Stimulated activated CD4-positive, alpha-beta T cell treated with anti-CD3 and anti-CD28 coated beads, TNF-alpha, amount 100 ng/mL, for 48 hours (primary cell): Measurements from ENCODE around the gene APOE.
"Not testable (repeated sequence)": the region's sequence is repeated elsewhere in the genome, so short reads cannot be mapped to it uniquely, and the experiment has no call there.

Source experiments
- DNase-seq, 3 donors: peaks; one replicate each; pipeline ENCODE4 v3.0.0-alpha.2; 2020; ENCODE audit warnings: low read depth in 3 of 3

Gene APOE

GRCh38 chr19:44905437-44906160 lies at the start of gene APOE:
Gene APOE (plus strand): TSS chr19:44905796. CDS start chr19:44906625, 829 bp downstream.
- DNase-seq, result no peak

- DNase-seq, result no peak
Measured at GRCh38 chr19:44856421-44857083, 49.0 kb upstream of the APOE start.

- DNase-seq, result no peak
Measured at GRCh38 chr19:44857837-44858236, 47.8 kb upstream of the APOE start.

DNA sequence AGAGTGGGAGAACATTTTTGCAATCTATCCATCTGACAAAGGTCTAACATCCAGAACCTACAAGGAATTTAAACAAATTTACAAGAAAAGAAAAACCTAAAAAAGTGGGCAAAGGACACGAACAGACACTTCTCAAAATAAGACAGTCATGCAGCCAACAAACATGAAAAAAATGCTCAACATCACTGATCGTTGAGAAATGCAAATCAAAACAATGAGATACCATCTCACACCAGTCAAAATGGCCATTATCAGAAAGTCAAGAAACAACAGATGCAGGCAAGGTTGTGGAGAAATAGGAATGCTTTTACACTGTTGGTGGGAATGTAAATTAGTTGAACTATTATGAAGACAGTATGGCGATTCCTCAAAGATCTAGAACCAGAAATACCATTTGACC lies 44.0 kb upstream of the APOE start:
- DNase-seq, result not testable (repeated sequence)

DNA sequence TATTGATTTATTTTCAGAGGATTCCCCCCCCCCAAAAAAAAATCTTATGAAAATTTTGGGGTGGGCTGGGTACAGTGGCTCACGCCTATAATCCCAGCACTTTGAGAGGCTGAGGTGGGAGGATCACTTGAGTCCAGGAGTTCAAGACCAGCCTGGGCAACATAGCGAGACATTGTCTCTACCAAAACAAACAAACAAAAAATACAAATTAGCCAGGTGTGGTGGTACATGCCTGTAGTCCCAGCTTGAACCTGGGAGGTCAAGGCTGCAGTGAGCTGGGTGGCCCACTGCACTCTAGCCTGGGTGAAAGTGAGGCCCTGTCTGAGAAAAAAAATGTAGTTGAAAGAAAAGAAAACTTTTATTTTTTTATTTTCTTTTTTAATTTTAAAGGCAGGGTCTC lies 41.6 kb upstream of the APOE start:
- DNase-seq, result no peak

GRCh38 chr19:44865196-44865767 lies 40.3 kb upstream of the APOE start:
- no peak for DNase-seq

GRCh38 chr19:44866664-44867063 lies 38.9 kb upstream of the APOE start:
- no peak for DNase-seq

GRCh38 chr19:44867578-44867977 lies 38.0 kb upstream of the APOE start:
- DNase-seq, result no peak

GRCh38 chr19:44869733-44870470 lies 35.7 kb upstream of the APOE start:
- DNase-seq, result no peak

DNA sequence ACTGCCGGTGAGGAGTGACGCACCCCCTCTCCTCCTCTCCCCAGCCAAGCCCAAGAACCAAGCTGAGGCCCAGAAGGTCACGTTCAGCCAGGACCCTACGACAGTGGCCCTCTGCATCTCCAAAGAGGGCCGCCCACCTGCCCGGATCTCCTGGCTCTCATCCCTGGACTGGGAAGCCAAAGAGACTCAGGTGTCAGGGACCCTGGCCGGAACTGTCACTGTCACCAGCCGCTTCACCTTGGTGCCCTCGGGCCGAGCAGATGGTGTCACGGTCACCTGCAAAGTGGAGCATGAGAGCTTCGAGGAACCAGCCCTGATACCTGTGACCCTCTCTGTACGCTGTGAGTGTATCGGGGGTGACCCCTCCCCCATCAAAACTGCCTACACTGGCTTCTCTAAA lies 33.8 kb upstream of the APOE start:
- no peak for DNase-seq

- DNase-seq, result no peak
Measured at GRCh38 chr19:44872661-44873060, 32.9 kb upstream of the APOE start.

DNA sequence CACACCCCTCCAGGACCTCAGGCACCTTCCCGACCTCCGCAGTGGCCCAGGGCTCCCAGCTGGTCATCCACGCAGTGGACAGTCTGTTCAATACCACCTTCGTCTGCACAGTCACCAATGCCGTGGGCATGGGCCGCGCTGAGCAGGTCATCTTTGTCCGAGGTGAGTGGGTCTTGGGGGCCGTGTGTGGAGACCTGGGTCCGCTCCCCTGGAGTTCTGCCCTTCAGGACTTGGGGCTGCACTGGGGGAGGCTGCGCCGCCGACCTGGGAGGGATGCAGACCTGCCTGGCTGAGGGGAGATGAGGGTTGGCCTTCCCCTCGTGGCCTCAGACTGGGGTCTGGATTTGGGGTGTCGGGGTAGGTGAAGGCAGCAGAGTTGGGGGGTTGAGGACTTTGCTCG lies 31.3 kb upstream of the APOE start:
- DNase-seq, result no peak

GRCh38 chr19:44875666-44876451 lies 29.7 kb upstream of the APOE start:
- no peak for DNase-seq

DNA sequence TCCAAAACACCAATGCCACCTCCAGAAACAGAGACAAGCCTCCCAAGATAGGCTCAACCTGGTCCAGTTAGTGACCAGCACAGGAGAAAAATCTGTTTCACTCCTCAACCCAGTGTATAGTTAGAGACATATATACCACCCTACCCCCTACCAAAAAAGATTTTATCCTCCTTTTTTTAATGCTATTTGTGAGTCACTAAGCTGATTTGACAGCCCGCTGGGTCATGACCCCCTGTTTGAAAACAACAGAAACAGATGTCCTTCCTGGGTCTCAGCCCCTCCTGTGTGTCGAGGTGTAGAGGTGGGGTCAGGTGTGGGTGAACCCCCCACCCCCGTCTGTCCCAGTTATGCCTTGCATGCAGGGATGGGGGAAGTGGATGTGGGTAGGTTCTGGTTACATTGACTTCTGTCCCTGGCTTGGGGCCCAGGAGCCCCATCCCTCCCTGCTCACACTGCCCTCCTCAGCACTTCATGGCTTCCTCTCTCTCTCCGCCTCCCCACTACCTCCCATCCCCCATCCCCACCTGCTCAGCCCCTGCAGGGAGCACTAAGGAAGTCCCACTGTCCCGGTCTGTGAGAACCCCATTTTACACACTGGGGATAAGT lies 28.6 kb upstream of the APOE start:
- DNase-seq, result no peak

GRCh38 chr19:44878120-44878865 lies 27.3 kb upstream of the APOE start:
- DNase-seq, result no peak

- no peak for DNase-seq
Measured at GRCh38 chr19:44879309-44880065, 26.1 kb upstream of the APOE start.

DNA sequence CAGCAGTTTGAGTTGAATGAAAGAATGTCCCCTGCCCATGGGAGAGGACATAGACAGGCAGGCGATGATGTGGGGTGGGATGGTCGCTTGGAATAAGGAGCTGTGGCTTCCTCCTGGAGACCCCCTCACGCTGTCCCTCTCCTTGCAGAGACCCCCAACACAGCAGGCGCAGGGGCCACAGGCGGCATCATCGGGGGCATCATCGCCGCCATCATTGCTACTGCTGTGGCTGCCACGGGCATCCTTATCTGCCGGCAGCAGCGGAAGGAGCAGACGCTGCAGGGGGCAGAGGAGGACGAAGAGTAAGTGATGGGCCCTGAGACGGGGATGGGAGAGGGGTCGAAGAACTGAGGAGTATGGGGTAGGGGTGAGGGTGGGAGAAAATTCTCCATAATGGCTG lies 23.5 kb upstream of the APOE start:
- no peak for DNase-seq

DNA sequence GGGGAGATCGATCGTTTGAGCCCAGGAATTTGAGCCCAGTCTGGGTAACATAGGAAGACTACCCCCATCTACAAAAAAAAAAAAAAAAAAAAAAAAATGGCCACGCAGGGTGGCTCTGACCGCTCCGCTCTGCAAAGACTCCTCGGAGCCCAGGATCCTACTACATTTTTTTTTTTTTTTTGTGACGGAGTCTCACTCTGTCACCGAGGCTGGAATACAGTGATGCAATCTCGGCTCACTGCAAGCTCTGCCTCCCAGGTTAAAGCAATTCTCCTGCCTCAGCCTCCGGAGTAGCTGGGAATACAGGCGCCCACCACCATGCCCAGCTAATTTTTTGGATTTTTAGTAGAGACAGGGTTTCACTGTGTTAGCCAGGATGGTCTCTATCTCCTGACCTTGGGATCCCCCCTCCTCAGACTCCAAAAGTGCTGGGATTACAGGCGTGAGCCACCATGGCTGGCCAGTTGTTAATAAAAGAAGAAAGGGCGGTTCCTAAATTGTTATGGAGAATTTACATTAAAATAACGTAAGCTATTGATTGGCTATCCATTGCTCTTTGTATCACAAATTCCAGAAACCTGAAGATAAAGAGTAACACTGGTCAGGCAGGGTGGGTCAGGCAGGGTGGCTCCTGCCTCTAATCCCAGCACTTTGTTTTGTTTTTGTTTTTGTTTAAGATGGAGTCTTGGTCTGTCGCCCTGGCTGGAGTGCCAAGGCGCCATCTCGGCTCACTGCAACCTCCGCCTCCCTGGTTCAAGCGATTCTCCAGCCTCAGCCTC lies 22.8 kb upstream of the APOE start:
- not testable (repeated sequence) for DNase-seq

DNA sequence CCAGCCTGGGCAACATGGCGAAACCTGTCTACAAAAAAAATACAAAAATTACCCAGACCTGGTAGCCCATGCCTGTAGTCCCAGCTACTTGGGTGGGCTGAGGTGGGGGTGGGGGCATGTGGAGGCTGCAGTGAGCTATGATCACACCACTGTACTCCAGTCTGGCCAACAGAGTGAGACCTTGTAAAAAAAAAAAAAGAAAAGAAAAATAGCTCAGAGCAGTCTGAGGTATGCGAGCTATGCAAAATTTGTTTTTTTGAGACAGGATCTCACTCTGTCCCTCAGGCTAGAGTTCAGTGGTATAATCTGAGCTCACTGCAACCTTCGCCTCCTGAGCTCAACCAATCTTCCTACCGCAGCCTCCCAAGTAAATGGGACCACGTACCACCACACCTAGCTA lies 21.7 kb upstream of the APOE start:
- DNase-seq, result no peak
